HepG2 (cell line): Measurements from ENCODE around the gene GLS2. TPM values are rescaled to one million over a fixed set of nuclear protein-coding genes. Genes with fewer than 3 reads are reported as not detected.
A peak's percentile ranks its signal among the peaks of the same experiment; 100 is the strongest.

Experiments
- ATAC-seq: fragments of 200-7000 bp; cut with Tn5 transposase; 3 replicates; pipeline ENCODE4 v1.9.1; 2020; ENCODE audit warnings: mild to moderate bottlenecking, moderate library complexity
- BruUV-seq: library from RNA; stranded (reverse); fragments of 400-500 nt; replicated peaks from 2 replicates; lab custom pipeline; 2021; lab: Mats Ljungman, UMichigan
- CTCF ChIA-PET: fragments of 300-600 bp; formaldehyde crosslinking; extraction: SDS; loops from one replicate; lab custom pipeline; 2021; ENCODE audit warnings: low total read pairs, inconsistent platforms, low intra/inter-chr PET ratio; lab: Yijun Ruan, JAX
- POLR2A ChIA-PET: fragments of 350-600 bp; sonication (Branson Sonifier 250); formaldehyde crosslinking; loops from one replicate; lab custom pipeline; 2020; ENCODE audit warnings: antibody characterized with exemption, inconsistent platforms; lab: Yijun Ruan, JAX
- DNase-seq: peaks from one replicate; pipeline ENCODE4 v3.0.0-alpha.2; 2015; ENCODE audit warnings: low spot score
- FAIRE-seq: peaks from 3 replicates; lab custom pipeline; 2011; peaks lifted over from hg19 to GRCh38; lab: Jason Lieb, UNC
- H2AFZ ChIP-seq: one replicate; pipeline ENCODE4 v1.6.1; 2011; ENCODE audit warnings: low read length, inconsistent platforms
- H3K27ac ChIP-seq: fragments of 300-600 bp; 3 replicates; pipeline ENCODE4 v1.8.0; 2011; ENCODE audit warnings: mixed run types, mild to moderate bottlenecking, mixed read lengths, low read length, inconsistent platforms; ENCODE audit not compliant: insufficient read depth; ENCODE audit errors: extremely low read length
- H3K27me3 ChIP-seq, 2 experiments: fragments of 200-600 bp in 1 of 2; 2 replicates in 1 of 2; 3 replicates in 1 of 2; pipeline versions ENCODE4 v1.6.0 to v1.8.0; 2011; ENCODE audit warnings: low read length in 2 of 2, mild to moderate bottlenecking in 2 of 2, moderate library complexity in 2 of 2, inconsistent platforms in 1 of 2; ENCODE audit not compliant: insufficient read depth in 2 of 2, control insufficient read depth in 1 of 2
- H3K36me3 ChIP-seq, 2 experiments: fragments of 200-600 bp in 1 of 2; replicated peaks in 1 of 2; 2 replicates in 1 of 2; 3 replicates in 1 of 2; pipeline versions ENCODE4 v1.5.1 to v1.8.0; 2011; ENCODE audit warnings: low read length in 2 of 2, inconsistent platforms in 1 of 2; ENCODE audit not compliant: insufficient read depth in 2 of 2, control insufficient read depth in 1 of 2
- H3K4me1 ChIP-seq: 2 replicates; pipeline ENCODE4 v1.5.1; 2012; ENCODE audit warnings: low read length, inconsistent platforms; ENCODE audit not compliant: insufficient read depth
- H3K4me2 ChIP-seq: 2 replicates; pipeline ENCODE4 v1.6.0; 2011; ENCODE audit warnings: low read depth, low read length, inconsistent platforms
- H3K4me3 ChIP-seq, 3 experiments: fragments of 200-600 bp in 1 of 3; sonication (generic), shearing (Covaris generic) in 1 of 3; replicated peaks in 1 of 3; 2 replicates each; pipeline ENCODE4 v1.5.1; 2011 to 2016; ENCODE audit warnings: low read length in 3 of 3, inconsistent platforms in 2 of 3, low read depth in 2 of 3, mild to moderate bottlenecking in 2 of 3, control low read depth in 1 of 3, mixed read lengths in 1 of 3; ENCODE audit not compliant: insufficient read depth in 1 of 3
- H3K79me2 ChIP-seq: one replicate; pipeline ENCODE4 v1.6.1; 2011; ENCODE audit warnings: low read length, inconsistent platforms; ENCODE audit not compliant: insufficient read depth
- H3K9ac ChIP-seq: 2 replicates; pipeline ENCODE4 v1.6.0; 2011; ENCODE audit warnings: mild to moderate bottlenecking, low read depth, low read length, inconsistent platforms; ENCODE audit not compliant: insufficient read depth
- H3K9me3 ChIP-seq: 2 replicates; pipeline ENCODE4 v1.5.1; 2012; ENCODE audit warnings: mild to moderate bottlenecking, low read length
- H4K20me1 ChIP-seq: 2 replicates; pipeline ENCODE4 v1.6.0; 2011; ENCODE audit warnings: inconsistent platforms, mild to moderate bottlenecking, low read length, moderate library complexity; ENCODE audit not compliant: insufficient read depth
- ATRX ChIP-seq: sonication (generic); formaldehyde crosslinking; IDR thresholded peaks from 2 replicates; pipeline ENCODE4 v1.4.0; 2020; ENCODE audit warnings: missing genetic modification reagents, borderline replicate concordance
- HNRNPH1 ChIP-seq: fragments of 200-400 bp; formaldehyde crosslinking; optimal IDR thresholded peaks from 2 replicates; pipeline ENCODE3; 2017; ENCODE audit warnings: mild to moderate bottlenecking, low read depth, low read length
- POLR2A ChIP-seq, 2 experiments: IDR thresholded peaks; 2 replicates each; pipeline ENCODE4 v1.6.1; 2011; ENCODE audit warnings: low read depth in 2 of 2, low read length in 2 of 2, mild to moderate bottlenecking in 1 of 2, moderate library complexity in 1 of 2; ENCODE audit not compliant: insufficient read depth in 1 of 2
- SMAD9 ChIP-seq: sonication (generic); formaldehyde crosslinking; IDR thresholded peaks from 2 replicates; pipeline ENCODE4 v1.5.1; 2020; ENCODE audit warnings: mild to moderate bottlenecking, missing genetic modification reagents
- TMF1 ChIP-seq: sonication (generic); formaldehyde crosslinking; IDR thresholded peaks from 2 replicates; pipeline ENCODE4 v1.8.1; 2022; ENCODE audit warnings: low read depth, missing genetic modification reagents
- ZNF839 ChIP-seq: sonication (generic); formaldehyde crosslinking; IDR thresholded peaks from 2 replicates; pipeline ENCODE4 v1.4.0; 2020; ENCODE audit warnings: missing genetic modification reagents, mild to moderate bottlenecking, borderline replicate concordance
- ZNF891 ChIP-seq: sonication (generic); formaldehyde crosslinking; IDR thresholded peaks from 2 replicates; pipeline ENCODE4 v1.5.0; 2020; ENCODE audit warnings: mild to moderate bottlenecking, missing genetic modification reagents
- WGBS: methylation state at CpG from one replicate; pipeline ENCODE4 v1.1.6; 2017; ENCODE audit warnings: low lambda C conversion rate; 5-methylcytosine and 5-hydroxymethylcytosine counted together
- in situ Hi-C: cut with HindIII; loops from 2 replicates; pipeline ENCODE4 v1.10.0; 2017; ENCODE audit warnings: low pct_unique_long_range_greater_than_20kb; ENCODE audit not compliant: extremely low pct_ligation_motif_present
- intact Hi-C: fragments of 100-400 bp; cut with micrococcal nuclease; formaldehyde crosslinking; loops from one replicate; pipeline ENCODE4 v1.10.0; 2022; ENCODE audit not compliant: unreplicated experiment
- polyA plus RNA-seq, 8 experiments: library from polyadenylated mRNA; depleted of rRNA in 3 of 8; stranded (reverse) in 7 of 8; unstranded in 1 of 8; fragments of >200 nt; fragmentation: Illumina TruSeq in 4 of 8; extraction: Trizol in 4 of 8; gene quantifications; 2 replicates each; pipeline versions ENCODE4 v1.2.1 to v1.2.3, GENCODE V29; 2011 to 2016; ENCODE audit warnings: low read depth in 4 of 8, missing spikeins in 1 of 8, mixed read lengths in 1 of 8; ENCODE audit not compliant: insufficient read depth in 1 of 8
- total RNA-seq, 5 experiments: library from RNA; depleted of rRNA; stranded (reverse); fragments of >200 nt; fragmentation: Illumina TruSeq; extraction: Trizol; gene quantifications; 2 replicates each; pipeline ENCODE4 v1.2.3, GENCODE V29; 2016; ENCODE audit warnings: low read depth in 1 of 5
- TF ChIP-seq, protein P1 (sequence below): sonication (generic); formaldehyde crosslinking; IDR thresholded peaks from 2 replicates; pipeline ENCODE4 v1.5.1; 2020; ENCODE audit warnings: missing genetic modification reagents, mild to moderate bottlenecking, borderline replicate concordance
- TF ChIP-seq, protein P2 (sequence below): sonication (generic); formaldehyde crosslinking; IDR thresholded peaks from 2 replicates; pipeline ENCODE4 v1.9.0; 2021; ENCODE audit warnings: missing genetic modification reagents, mild to moderate bottlenecking, borderline replicate concordance

GLS2 gene
- total and polyA plus RNA-seq, 2 of the 13 experiments (the other 11 are each of a cell fraction or from before 2014, with no cell fraction given): 8.6 to 12.2 TPM

DNA sequence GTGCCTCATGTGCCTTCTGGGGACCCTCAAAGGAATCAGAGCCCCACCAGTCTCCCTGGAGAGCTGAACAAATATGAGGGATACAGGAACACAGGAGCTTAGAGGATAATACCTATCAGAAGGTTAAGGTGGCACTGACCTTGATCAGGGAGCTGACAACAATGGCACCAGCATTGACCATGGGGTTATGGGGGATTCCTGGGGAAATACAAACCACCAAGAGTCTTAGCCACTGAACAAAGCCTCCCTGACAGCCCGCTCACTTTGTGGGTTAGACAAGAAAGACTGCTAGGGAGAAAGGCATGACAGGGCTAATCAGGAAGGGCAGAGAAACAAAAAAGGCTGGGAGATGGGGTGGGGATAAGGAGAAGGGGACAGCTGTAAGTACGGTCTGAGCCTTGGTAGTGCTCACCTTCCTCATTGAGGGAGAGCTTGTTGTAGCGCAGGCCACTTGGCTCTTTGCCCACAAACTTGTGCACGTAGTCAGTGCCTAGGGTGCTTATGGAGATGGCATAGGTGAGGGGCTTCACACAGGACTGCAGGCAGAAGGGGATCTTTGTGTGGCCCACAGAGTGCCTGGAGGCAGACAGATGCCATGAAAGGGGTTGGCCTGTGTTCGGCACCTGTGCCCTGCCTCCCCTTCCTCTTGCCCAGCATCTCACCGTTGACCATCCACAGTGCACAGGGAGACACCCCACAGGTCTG lies 10.3 kb downstream of the GLS2 start:
- Histone ChIP-seq H2AFZ (no peak overlapping the region), H3K9me3 (no peaks in the 10 kb centered on the region), H3K9ac (no peak overlapping the region), H3K79me2 (no peaks in the 10 kb centered on the region), H3K4me1 (peaks cover 16% of the 10 kb centered on the region), H3K4me3 (no peak overlapping the region), H3K36me3 (peaks cover 2 to 5% of the 10 kb centered on the region in 2 experiments; a peak in 4 of 5 replicates), H3K27me3 (no peaks in the 10 kb centered on the region), H3K4me2 (no peak overlapping the region), H3K27ac (peak overlapping the region; percentile 47), H4K20me1 (no peaks in the 10 kb centered on the region)
- POLR2A ChIA-PET: interaction anchor here (1.3 kb wide), 1 partner anchor 10 kb away, joined by 6 read pairs; the partner anchor contains the start of gene GLS2
- intact Hi-C loops (no loop called here), in situ Hi-C loops (no loop called here)
- ATAC-seq (no peak), FAIRE-seq (no peak), DNase-seq (no peak)
- BruUV-seq: no TSS peak
- TF ChIP-seq ZNF839 (CRISPR knock-in tag): no peak
- TF ChIP-seq, protein P1, sequence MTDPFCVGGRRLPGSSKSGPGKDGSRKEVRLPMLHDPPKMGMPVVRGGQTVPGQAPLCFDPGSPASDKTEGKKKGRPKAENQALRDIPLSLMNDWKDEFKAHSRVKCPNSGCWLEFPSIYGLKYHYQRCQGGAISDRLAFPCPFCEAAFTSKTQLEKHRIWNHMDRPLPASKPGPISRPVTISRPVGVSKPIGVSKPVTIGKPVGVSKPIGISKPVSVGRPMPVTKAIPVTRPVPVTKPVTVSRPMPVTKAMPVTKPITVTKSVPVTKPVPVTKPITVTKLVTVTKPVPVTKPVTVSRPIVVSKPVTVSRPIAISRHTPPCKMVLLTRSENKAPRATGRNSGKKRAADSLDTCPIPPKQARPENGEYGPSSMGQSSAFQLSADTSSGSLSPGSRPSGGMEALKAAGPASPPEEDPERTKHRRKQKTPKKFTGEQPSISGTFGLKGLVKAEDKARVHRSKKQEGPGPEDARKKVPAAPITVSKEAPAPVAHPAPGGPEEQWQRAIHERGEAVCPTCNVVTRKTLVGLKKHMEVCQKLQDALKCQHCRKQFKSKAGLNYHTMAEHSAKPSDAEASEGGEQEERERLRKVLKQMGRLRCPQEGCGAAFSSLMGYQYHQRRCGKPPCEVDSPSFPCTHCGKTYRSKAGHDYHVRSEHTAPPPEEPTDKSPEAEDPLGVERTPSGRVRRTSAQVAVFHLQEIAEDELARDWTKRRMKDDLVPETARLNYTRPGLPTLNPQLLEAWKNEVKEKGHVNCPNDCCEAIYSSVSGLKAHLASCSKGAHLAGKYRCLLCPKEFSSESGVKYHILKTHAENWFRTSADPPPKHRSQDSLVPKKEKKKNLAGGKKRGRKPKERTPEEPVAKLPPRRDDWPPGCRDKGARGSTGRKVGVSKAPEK: no peak
- TF ChIP-seq ATRX (CRISPR knock-in tag): no peak
- TF ChIP-seq ZNF891: no peak
- TF ChIP-seq POLR2A (IDR thresholded peaks at IDR 0.05; ENCODE audit: insufficient read depth in 1 of 2, low read depth in 2 of 2, low read length in 2 of 2): peak in 1 of 2 experiments; percentile 17; a peak in 1 of 4 replicates
- TF ChIP-seq TMF1 (CRISPR knock-in tag): no peak
- no peak for TF ChIP-seq SMAD9
- TF ChIP-seq, protein P2, sequence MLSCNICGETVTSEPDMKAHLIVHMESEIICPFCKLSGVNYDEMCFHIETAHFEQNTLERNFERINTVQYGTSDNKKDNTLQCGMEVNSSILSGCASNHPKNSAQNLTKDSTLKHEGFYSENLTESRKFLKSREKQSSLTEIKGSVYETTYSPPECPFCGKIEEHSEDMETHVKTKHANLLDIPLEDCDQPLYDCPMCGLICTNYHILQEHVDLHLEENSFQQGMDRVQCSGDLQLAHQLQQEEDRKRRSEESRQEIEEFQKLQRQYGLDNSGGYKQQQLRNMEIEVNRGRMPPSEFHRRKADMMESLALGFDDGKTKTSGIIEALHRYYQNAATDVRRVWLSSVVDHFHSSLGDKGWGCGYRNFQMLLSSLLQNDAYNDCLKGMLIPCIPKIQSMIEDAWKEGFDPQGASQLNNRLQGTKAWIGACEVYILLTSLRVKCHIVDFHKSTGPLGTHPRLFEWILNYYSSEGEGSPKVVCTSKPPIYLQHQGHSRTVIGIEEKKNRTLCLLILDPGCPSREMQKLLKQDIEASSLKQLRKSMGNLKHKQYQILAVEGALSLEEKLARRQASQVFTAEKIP: no peak
- no peak for TF ChIP-seq HNRNPH1
- WGBS: 92% methylated on average over 5 of the region's 6 CpGs
- CTCF ChIA-PET: no interaction called here
